ENCODE data around the gene URM1.

GRCh38 chr9:128323212-128323730 lies 47.9 kb upstream of the URM1 start:
- TF ChIP-seq YY1 (IDR thresholded peaks at IDR 0.05; ENCODE audit: insufficient read depth, insufficient read length) (no peak), ZNF274 (IDR thresholded peaks at IDR 0.05; ENCODE audit: low read depth, low read length) (no peak)

Measured in NT2/D1 (cell line).